HL-60/S4 treated with retinoic acid at 250 ng/mL for 4 days and 3 days (cell line): Measurements from ENCODE around the gene MYL7.
"Not testable (repeated sequence)": the region's sequence is repeated elsewhere in the genome, so short reads cannot be mapped to it uniquely, and the experiment has no call there.

Source experiments
- in situ Hi-C: fragments of 300-500 bp; cut with MboI; formaldehyde crosslinking; loops from 2 replicates; pipeline ENCODE4 v1.7.0; 2022; ENCODE audit warnings: low sequenced_read_pairs

The MYL7 gene

GRCh38 chr7:44172352-44172751, 31.2 kb upstream of the MYL7 start:
- in situ Hi-C loops: no loop called here

- in situ Hi-C loops: not testable (repeated sequence)
Measured at GRCh38 chr7:44171901-44172300, 30.8 kb upstream of the MYL7 start.

- in situ Hi-C loops: no loop called here
Measured at GRCh38 chr7:44167920-44168319, 26.8 kb upstream of the MYL7 start.

GRCh38 chr7:44163591-44163990, 22.5 kb upstream of the MYL7 start:
- in situ Hi-C loops: no loop called here

- in situ Hi-C loops: no loop called here
Measured at GRCh38 chr7:44162785-44163395, 21.8 kb upstream of the MYL7 start.

GRCh38 chr7:44162179-44162578, 21.0 kb upstream of the MYL7 start:
- in situ Hi-C loops: no loop called here

GRCh38 chr7:44161371-44161770, 20.2 kb upstream of the MYL7 start:
- in situ Hi-C loops: no loop called here

GRCh38 chr7:44159824-44160630, 18.9 kb upstream of the MYL7 start:
- in situ Hi-C loops: no loop called here

- in situ Hi-C loops: no loop called here
Measured at GRCh38 chr7:44158873-44159631, 17.9 kb upstream of the MYL7 start.

- in situ Hi-C loops: no loop called here
Measured at GRCh38 chr7:44158096-44158872, 17.2 kb upstream of the MYL7 start.

- in situ Hi-C loops: no loop called here
Measured at GRCh38 chr7:44157116-44158080, 16.3 kb upstream of the MYL7 start.

GRCh38 chr7:44156453-44157010, 15.4 kb upstream of the MYL7 start:
- in situ Hi-C loops: no loop called here

GRCh38 chr7:44155191-44156185, 14.4 kb upstream of the MYL7 start:
- in situ Hi-C loops: no loop called here

- in situ Hi-C loops: no loop called here
Measured at GRCh38 chr7:44154703-44155102, 13.6 kb upstream of the MYL7 start.

GRCh38 chr7:44153948-44154335, 12.8 kb upstream of the MYL7 start:
- in situ Hi-C loops: no loop called here

- in situ Hi-C loops: no loop called here
Measured at GRCh38 chr7:44152971-44153947, 12.1 kb upstream of the MYL7 start.

- in situ Hi-C loops: no loop called here
Measured at GRCh38 chr7:44151956-44152355, 10.8 kb upstream of the MYL7 start.
